GM12892 (cell line): Measurements from ENCODE around the gene ZNF428.

Experiments
- POLR2A ChIP-seq: IDR thresholded peaks from 2 replicates; pipeline ENCODE4 v1.6.1; 2011; ENCODE audit warnings: low read depth, low read length, control low read depth
- POLR2AphosphoS5 ChIP-seq: IDR thresholded peaks from 2 replicates; pipeline ENCODE4 v1.6.1; 2011; ENCODE audit warnings: low read depth, low read length, control low read depth

DNA sequence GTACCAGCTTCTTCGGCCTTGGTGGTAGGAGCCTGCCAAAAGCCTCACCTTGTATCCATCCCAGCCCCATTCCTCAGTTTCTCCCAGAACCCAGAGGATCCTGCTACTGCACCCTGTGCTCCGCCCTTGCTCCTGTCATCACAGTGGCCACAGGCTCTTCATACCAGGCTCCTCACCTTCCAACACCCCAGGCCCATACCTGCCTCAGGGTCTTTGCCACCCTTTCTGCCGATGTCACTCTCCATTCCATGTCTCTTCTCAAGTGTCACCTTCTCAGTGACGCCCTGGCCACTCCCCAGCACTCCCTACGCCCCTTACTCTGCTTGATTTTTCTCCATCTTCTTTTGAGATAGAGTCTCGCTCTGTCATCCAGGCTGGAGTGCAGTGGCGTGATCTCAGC is 9.6 kb downstream of the ZNF428 start:
- no peak for TF ChIP-seq POLR2A
- no peak for TF ChIP-seq POLR2AphosphoS5
